GM12878 (cell line): ENCODE data around the gene BCAS4. TPM values are rescaled to one million over a fixed set of nuclear protein-coding genes. Genes with fewer than 3 reads are reported as not detected.

Experiments used
- HCFC1 ChIP-seq: fragments of 150-350 bp; IDR thresholded peaks from 2 replicates; pipeline ENCODE4 v1.6.1; 2014; ENCODE audit warnings: low read length
- MAX ChIP-seq: IDR thresholded peaks from 2 replicates; pipeline ENCODE4 v1.6.1; 2012; ENCODE audit warnings: low read depth, low read length, improper control_type of control experiment
- MYC ChIP-seq: IDR thresholded peaks from 2 replicates; pipeline ENCODE4 v1.6.1; 2011; ENCODE audit warnings: mild to moderate bottlenecking, low read length, moderate library complexity, inconsistent platforms; ENCODE audit not compliant: insufficient read depth, insufficient replicate concordance, insufficient read length, severe bottlenecking
- NKRF ChIP-seq: fragments of 450-650 bp; conservative IDR thresholded peaks from 2 replicates; pipeline ENCODE4 v1.6.1; 2017; ENCODE audit warnings: mild to moderate bottlenecking, moderate library complexity
- RCOR1 ChIP-seq: conservative IDR thresholded peaks from 2 replicates; pipeline ENCODE4 v1.6.1; 2012; ENCODE audit warnings: low read depth, low read length, improper control_type of control experiment
- RELB ChIP-seq: fragments of 450-650 bp; IDR thresholded peaks from 2 replicates; pipeline ENCODE4 v1.6.1; 2017; ENCODE audit warnings: low read depth, mild to moderate bottlenecking, moderate library complexity
- polyA plus RNA-seq, 11 experiments: library from polyadenylated mRNA; depleted of rRNA in 4 of 11; unstranded in 6 of 11; stranded (reverse) in 5 of 11; fragments of >200 nt; fragmentation: Nextera tagmentation in 4 of 11; fragmentation: Illumina TruSeq in 1 of 11; extraction: Ambion mirVana in 4 of 11; extraction: Trizol in 1 of 11; gene quantifications; 1 replicate in 1 of 11; 2 replicates in 10 of 11; pipeline versions ENCODE4 v1.2.1 to v1.2.3, GENCODE V29; 2011 to 2016; ENCODE audit warnings: inconsistent platforms in 2 of 11, missing spikeins in 2 of 11, low read depth in 1 of 11
- total RNA-seq, 4 experiments: library from RNA; depleted of rRNA in 3 of 4; stranded (reverse); fragments of >200 nt in 3 of 4; fragmentation: Illumina TruSeq in 1 of 4; extraction: Trizol in 1 of 4; gene quantifications; 2 replicates each; pipeline versions ENCODE4 v1.2.1 to v1.2.3, GENCODE V29; 2013 to 2021

The BCAS4 gene
- total and polyA plus RNA-seq, 10 of the 15 experiments (the other 5 are each of a cell fraction or from before 2014, with no cell fraction given) = 14.8 to 214 (median 65.3) TPM

GRCh38 chr20:50868509-50869495 is 73.9 kb downstream of the BCAS4 start (continued):
- TF ChIP-seq MYC (no peak), HCFC1 (no peak), MAX (no peak), RELB (no peak), RCOR1 (no peak), NKRF (no peak)
